Cardiac septum (tissue), 1 donor: ENCODE measurements around the gene EFTUD2. TPM values are rescaled to one million over a fixed set of nuclear protein-coding genes. Genes with fewer than 3 reads are reported as not detected.
A peak's percentile ranks its signal among the peaks of the same experiment; 100 is the strongest.

ENCODE experiments used
- DNase-seq: peaks from one replicate; pipeline ENCODE4 v3.0.0-alpha.2; 2020; ENCODE audit warnings: low spot score
- intact Hi-C: fragments of 100-400 bp; cut with DNase I; formaldehyde crosslinking; loops from one replicate; pipeline ENCODE4 v1.14.0; 2022
- total RNA-seq: library from RNA; stranded (reverse); fragmentation: NEBNext Ultra II Directional; extraction: Animal tissue kit (Norgen Biotek cat#: 25700); gene quantifications from one replicate; pipeline ENCODE4 v1.2.1, GENCODE V29; 2021
- donor health status: DM: no; HTN: no; CAD: no.

The EFTUD2 gene
- total RNA-seq, 1 donor from 2014 or later = 62.0 TPM

DNA sequence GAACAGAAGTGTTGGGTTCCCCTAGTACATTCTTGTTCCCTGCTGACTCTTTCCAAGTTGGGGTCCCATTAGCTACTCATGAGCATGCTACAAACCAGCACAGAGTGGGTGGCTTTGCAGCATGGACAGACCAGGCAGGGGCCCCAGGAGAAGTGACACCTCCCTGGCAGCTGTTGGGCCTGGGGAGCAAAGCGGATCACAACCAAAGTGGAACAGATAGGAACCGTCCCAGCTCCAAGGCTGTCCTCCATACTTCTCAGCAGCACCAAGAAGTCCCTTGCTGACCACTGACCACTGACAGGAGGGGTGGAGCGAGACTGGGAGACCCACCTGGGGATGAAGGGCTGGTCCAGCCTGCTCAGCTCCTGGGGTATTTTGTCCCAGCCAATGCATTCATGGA, 28.5 kb upstream of the EFTUD2 start:
- peak; percentile 36 for DNase-seq
- intact Hi-C loops = loop anchor here (10.0 kb wide), 1 partner anchor 267 kb away; no protein-coding TSS in a partner anchor

DNA sequence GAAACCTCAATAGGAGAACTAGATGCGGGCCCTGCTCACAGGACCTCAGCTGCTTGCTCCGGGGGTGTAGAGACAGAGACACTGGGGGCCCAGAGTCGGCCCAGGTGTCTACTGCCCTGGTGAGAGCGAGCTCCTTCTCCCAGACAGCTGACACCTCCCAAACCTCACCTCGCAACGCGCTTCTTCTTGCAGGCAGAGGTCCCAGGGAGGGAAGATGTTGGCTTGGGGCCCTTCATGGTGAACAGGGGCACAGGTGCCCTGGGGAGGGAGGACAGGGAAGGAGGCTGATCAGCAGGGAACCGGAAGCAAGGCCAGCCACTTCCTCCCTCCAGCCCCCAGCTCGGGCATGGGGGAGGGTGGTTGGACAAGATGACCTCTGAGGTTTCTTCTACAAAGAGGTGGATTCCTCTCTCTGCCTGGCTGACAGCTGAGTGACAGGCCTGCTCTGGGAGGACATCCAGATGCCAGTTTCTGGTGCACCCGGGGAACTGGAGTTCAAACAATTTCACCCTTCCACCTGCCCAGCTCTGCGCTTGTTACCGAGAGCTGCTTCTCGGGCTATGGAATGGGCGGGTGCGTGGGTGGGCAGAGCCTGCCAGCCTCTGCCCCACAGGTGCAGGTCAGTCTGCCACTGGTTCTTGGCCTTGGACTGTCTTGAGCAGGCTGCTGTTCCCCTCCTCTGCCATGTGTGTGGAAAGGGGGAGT, 27.7 kb upstream of the EFTUD2 start:
- intact Hi-C loops = loop anchor here (10.0 kb wide), 1 partner anchor 268 kb away; no protein-coding TSS in a partner anchor
- DNase-seq = peak; percentile 70

DNA sequence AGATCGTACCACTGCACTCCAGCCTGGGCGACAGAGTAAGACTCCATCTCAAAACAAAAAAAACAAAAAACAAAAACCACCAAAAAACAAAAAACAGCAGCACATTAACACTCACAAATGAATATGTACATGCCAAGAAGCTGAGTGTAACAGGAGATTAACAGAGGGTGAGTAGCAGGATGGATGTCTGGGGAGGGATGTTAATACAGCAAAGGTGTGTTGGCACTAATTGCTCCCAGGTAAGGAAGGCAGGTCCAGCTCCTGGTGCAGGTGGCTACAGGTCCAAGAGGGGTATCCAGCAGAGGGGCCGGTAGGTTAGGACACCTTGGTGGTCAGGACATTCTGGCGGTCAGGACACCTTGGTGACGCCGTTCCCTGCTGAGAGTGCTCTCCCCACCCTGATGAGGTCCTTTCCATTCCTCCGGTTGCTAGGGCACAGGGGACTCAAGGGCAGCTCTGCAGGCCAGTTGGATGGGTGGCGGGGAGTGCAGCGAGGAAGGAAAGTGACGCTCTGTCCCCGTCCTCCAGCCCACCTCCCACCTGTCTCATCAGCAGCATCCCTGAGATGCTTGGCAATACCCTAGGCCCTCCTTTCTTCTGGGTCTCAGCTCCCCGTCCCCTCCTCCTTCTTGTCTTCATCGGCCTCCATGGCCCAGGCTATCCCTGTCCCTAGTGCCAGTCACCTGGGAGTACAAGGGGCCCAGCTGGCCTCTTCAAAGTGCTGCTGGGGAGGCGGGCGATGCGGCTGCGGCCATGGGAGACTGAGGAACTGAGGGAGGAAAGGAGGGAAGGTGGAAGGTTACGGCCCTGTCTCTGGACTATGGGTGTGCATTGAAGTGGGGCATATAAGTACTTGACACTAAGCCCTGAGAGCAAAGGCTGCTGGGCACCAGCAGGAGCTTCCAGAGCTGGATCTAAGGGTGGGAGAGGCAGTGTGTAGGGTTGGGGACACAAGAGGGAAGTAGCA, 26.8 kb upstream of the EFTUD2 start:
- intact Hi-C loops = loop anchor here (10.0 kb wide), 1 partner anchor 269 kb away; no protein-coding TSS in a partner anchor
- DNase-seq = peak; percentile 57

DNA sequence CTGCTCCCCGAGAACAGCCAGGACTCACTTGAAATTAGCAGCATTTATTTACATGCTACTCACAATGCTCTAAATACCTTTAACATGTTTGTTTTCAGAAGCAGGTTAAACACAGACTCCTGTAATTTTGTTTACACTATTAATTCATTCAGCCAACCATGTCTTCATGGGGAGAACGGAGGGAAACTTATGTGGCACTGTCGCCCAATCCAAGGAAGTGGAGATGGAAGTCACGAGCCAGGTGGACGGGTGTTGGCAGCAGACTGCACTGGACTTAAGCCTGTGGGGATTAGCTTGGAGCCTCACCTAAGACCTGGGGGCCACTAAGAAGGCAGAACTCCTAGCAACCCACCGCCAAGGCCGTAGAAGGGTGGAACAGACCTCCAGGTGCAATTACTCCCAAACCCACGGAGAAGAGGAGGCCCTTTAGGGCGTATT, 24.9 kb upstream of the EFTUD2 start:
- intact Hi-C loops = loop anchor here (5.0 to 10.0 kb wide), 2 partner anchors 173 to 271 kb away; no protein-coding TSS in a partner anchor
- peak; percentile 26 for DNase-seq

DNA sequence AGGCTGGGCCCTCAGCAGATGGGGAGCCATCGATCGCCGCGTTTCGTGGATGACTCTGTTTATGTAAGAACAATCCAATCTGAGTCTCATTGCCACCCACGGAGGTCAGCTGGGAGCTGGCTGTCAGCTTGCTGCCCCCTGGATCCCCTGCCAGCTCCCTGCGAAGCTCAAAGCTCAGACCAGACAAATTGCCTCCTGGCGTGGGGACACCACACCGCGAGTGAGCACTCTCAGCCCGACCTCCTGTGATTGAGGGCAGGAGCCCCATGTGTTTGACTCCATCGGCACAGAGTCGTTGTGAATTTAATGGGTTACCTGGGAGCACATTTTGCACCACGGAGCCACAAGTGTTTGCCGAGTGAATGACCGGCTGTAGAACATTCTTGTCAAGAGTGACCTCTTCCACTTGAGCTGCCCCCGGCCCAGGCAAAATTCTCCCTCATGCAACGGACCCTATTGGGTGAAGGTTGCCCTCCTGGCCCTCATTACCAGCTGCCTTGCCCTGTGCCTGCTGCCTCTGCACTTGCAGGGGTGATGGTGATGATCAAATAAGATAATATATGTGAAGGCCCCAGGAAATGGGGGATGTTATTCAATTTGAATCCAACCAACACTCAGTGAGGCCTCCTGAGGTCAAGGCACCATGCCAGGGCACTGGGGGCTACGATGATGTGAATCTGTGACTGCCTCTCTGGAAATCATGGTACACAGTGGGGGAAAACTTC, 23.7 kb upstream of the EFTUD2 start:
- intact Hi-C loops = loop anchor here (5.0 to 10.0 kb wide), 2 partner anchors 174 to 272 kb away; no protein-coding TSS in a partner anchor
- DNase-seq = peak; percentile 35

DNA sequence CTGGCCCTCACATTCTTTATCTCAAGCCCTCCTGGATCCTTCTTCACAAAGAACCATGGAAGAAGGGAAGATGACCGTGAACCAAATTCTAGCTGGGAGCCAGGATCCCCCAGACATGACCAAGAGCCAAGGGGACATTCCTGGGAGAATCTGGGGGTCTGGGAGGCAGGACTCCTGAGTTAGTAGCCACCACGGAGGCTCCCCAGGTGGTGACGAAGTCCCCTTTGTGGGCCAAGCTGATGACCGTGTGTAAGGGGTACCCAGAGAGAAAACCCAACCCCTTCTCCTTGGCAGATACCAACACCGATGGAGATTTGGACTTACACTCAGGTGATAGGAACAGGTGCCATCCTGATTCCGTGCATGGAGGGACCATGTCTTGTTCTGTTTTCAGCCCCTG, 22.9 kb upstream of the EFTUD2 start:
- DNase-seq = peak; percentile 61
- intact Hi-C loops = loop anchor here (5.0 to 10.0 kb wide), 2 partner anchors 175 to 273 kb away; no protein-coding TSS in a partner anchor

DNA sequence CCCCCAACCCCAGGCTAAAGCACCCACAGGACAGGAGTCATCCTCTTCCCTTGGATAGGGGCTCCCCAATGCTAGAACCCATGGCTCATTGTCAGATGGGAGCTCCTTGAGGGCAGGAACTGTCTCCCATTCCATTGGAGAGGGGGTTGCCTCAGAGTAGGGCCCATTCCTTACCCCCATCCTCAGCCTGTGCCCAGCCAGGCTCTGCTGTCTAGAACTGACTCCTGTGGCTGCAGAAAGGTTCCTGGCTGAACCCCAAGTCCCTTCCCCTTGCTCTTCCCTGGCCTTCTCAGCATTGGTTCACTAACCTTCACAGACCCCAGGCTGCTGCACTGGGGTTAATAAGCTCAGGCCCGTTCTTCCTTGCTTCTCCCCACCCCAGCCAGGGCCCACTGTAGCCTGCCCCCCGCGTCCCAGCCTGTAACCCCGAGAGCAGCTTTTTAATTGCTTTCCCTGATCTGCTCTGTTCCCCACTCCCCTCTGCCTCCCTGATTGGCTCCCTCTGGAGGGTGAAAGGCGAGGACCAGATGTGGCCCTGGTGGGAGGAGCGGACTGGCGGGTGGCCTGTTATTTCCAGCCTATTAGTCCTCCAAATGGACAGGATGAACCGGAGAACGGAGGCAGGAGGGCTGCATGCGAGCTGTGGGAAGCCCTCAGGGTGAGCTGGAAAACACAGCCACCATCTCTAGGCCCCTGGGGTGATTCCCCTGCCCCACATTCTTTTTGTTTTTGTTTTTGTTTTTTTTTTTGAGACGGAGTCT, 22.1 kb upstream of the EFTUD2 start:
- DNase-seq = peak; percentile 74
- intact Hi-C loops = loop anchor here (5.0 to 10.0 kb wide), 2 partner anchors 176 to 273 kb away; no protein-coding TSS in a partner anchor

DNA sequence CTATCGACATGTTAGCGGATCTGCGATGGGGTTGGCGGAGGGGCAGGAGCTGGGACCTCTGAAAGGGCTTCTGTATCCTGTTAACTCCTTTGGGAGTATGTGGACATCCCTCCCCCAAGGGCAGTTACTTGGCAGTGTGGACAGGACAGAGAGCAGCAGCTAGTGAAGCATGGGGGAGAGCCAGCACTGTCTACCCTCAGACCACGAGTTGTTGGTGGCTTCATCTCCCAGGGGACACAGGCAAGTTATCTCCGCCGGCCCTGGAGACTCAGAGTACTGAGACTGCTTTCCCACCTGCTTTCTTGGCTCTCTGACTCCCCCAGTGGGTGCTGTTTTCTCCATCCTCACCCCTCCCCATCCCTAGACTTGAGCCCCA, 21.3 kb upstream of the EFTUD2 start:
- intact Hi-C loops = loop anchor here (1.0 to 10.0 kb wide), 3 partner anchors 102 to 274 kb away; no protein-coding TSS in a partner anchor

DNA sequence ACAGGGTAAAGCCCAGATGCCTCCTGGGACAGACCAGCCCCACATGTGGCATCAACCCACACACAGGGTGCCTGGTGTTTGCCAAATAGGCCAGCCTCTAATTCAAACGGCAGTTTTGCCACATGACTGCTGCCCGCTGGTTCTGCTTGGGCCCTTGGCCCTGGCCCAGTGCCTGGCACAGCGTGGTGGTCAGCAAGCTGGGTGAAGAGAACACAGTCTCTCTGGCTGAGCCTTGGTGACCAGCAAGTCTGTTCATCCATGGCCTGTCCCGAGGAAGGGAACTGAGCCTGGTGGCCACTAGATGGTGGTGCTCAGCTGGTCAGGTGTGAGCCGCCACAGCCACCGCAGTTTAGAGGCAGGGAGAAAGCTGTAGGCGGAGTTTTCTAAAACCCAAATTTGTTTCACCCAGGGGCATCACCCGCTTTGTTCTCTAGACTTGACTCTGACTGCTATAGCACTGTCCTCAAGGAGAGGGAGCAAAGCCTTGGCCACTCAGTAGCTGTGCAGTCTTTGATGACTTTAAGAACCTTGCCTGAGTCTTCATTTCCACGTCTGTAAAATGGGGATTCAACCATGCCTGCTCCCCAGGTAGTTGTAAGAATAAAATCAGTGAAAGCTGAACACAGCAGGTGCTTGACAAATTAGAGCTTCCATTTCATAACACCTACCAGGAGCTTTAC, 20.8 kb upstream of the EFTUD2 start:
- DNase-seq = peak; percentile 90
- intact Hi-C loops = loop anchor here (1.0 to 10.0 kb wide), 3 partner anchors 102 to 275 kb away; no protein-coding TSS in a partner anchor

More for the DNA sequence above, 21.3 kb upstream of the EFTUD2 start:
- DNase-seq = no peak

DNA sequence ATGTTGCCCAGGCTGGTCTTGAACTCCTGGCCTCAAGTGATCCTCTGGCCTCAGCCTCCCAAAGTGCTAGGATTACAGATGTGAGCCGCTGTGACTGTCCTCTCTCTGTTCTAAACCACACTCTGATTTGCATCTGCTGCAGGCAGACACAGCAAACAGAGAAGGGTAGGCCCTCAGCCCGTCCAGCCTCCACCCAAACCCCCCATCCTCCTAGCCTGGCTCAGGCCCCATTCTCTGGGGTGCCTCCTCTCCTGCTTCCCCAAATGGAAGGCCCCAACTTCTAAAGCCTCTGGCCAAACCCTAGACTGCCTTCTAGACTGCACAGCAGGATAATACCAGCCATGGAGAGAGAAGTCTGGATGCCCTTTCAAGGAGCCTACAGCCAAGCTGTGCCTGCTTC, 20.2 kb upstream of the EFTUD2 start:
- intact Hi-C loops = no loop called here

DNA sequence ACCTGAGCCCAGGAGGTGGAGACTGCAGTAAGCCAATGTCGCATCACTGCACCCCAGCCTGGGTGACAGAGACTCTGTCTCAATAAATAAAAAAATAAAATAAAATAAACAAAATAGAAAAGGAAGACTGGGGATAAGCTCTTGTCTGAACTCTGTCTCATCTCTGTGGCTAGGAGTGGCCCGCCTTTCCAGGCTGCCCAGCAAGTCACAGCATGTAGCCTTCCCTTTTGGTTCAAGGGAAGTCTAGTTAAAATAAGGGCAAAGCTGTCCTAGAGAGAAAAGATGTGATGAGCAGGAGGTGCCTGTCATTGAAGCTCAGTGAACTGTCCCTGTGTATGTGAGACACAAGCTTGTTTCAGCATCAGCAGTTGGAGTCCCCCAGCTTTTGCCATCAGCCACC, 18.8 kb upstream of the EFTUD2 start:
- intact Hi-C loops = no loop called here
- DNase-seq = no peak

More for the DNA sequence above, 20.2 kb upstream of the EFTUD2 start:
- DNase-seq = no peak

DNA sequence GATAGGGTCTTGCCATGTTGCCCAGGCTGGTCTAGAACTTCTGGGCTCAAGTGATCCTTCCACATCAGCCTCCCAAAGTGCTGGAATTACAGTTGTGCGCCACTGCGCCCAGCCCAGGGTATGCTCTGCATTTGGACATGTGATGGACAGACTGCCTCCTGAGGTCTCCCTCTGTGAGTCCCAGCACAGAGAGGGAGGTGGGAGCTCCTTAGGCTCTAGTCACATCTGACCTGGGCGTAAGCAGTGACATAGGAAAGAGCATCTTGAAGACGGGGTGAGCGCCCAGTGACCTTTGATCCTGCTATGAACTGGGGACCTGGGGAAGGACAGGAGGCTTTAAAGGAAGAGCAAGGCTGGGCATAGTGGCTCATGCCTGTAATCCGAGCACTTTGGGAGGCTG, 18.2 kb upstream of the EFTUD2 start:
- intact Hi-C loops = loop anchor here (2.0 kb wide), 1 partner anchor 61 kb away; no protein-coding TSS in a partner anchor
- peak; percentile 63 for DNase-seq

DNA sequence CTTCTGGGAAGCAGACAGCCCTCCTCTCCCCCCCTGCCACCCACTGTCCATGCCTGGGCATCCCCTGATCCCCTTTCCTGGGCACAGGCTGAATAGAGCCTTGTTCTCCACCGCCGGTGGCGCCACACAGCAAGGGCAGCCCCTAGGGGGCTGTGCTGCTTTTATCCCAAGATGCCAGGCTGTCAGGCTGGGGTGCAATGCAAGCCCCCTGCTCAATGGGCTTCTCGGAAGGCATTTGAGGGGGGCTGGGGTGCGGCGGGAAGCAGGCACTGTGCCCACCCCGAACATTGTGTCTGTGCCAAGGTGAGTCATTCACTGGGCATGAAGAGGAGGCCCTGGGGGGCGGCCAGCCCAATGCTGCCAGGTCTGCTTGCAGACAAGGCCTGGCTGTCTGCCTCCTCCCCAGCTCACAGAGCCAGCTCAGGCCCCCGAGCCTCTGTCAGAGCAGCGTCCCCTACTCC, 17.6 kb upstream of the EFTUD2 start:
- intact Hi-C loops = loop anchor here (2.0 kb wide), 1 partner anchor 62 kb away; no protein-coding TSS in a partner anchor
- DNase-seq = no peak

DNA sequence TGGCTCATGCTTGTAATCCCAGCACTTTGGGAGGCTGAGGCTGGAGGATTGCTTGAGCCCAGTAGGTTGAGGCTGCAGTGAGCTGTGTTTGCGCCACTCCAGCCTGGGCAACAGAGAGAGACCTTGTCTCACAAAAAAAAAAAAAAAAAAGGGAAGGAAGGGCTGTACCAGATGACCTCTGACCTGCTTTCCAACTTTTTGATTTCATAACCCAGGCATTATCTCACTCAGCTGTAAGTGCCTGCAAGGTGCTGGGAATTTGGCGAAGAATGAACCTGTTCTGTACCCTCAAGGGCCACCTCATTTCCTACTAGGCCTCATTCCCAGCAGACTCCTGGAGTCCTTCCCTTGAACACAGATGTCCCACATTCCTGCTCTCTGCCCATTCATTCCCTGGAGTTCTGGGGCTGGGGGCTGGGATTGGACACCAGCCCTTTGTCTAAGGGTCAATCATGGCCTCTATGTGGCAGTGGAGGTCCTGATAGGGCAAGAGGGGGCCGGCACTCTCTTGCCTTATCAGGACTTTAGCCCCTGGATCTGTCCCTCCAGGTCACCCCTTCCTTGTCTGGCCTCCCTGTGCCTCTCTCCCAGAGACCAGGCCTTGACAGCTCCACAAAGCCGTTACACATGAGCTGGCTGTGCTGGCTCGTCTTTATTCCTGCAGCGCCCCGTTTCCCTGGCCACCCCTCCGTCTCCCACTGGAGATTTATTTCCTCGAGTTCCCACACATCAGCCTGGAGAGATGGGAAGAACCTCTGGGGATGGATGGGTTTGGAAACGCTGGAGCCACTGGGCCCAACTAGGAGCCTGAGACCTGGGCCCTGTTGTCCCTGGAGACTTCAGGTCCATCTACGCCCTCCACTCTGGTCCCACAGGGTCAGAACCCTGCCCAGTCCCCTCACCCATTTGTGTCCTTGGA, 16.9 kb upstream of the EFTUD2 start:
- no peak for DNase-seq
- intact Hi-C loops = loop anchor here (2.0 kb wide), 1 partner anchor 63 kb away; no protein-coding TSS in a partner anchor

DNA sequence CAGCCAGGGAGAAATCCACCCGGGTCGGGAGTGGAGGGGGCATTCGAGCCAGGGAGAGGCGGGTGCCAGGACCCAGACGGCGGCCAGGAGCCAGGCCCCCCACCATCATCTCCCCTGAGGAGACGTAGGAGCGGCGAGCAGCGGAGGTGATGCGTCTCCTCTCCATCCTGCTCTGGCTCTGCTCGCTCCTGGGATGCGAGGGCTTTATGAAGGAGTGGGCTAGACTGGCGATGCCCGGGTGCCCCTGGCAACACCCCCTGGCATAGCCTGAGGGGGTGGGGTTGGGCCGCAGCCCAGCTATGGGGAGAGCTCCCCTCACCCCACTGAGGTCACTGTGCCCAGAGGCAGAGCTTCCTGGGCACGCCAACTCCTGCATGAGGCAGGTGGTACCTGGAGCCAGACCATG, 16.1 kb upstream of the EFTUD2 start, which contains the start of gene GFAP:
TSS of gene GFAP (minus strand) at position 180 of the 406 bp plus-strand sequence. CDS start at position 166, 14 bp downstream.
- no peak for DNase-seq
- intact Hi-C loops = no loop called here

DNA sequence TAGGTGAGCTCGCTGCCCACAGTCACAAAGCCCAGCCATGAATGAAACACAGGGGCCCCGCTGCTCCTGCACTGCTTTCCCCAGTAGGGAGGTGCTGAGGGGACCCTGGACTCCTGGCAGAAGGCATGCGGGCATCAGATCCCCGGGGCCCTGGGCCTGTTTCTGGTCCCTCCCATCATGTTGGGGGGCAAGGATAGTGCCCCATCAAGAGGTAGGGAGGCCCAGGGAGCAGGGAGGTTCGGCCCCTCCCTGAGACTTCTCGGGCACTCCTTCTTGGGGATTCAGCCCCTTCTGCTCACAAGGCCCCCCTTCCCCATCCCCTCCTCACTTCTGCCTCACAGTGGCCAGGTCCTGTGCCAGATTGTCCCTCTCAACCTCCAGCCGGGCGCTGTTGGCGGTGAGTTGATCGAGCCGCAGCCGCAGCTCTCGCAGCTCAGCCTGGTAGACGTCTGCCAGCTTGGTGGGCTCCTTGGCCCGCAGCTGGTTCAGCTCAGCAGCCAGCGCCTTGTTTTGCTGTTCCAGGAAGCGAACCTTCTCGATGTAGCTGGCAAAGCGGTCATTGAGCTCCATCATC, 15.5 kb upstream of the EFTUD2 start:
- peak; percentile 51 for DNase-seq
- intact Hi-C loops = no loop called here
